ENCODE measurements around the gene POLR2H. TPM values are rescaled to one million over a fixed set of nuclear protein-coding genes. Genes with fewer than 3 reads are reported as not detected.

The POLR2H gene
- total RNA-seq: 100 to 1,000 TPM; 130 to 143 TPM

- intact Hi-C loops (cut with DNase I, micrococcal nuclease): loop anchor here in 1 of 2 experiments (5.0 kb wide), 2 partner anchors 724 to 921 kb away; partner anchors contain the start of gene KLHL24
- Mint-ChIP-seq H3K9me3 (ENCODE audit: low read depth) (no peaks in the 10 kb centered on the region), H3K27me3 (no peaks in the 10 kb centered on the region), H3K4me3 (peak within 1 kb of the TSS; percentile 98), H3K36me3 (ENCODE audit: low read depth) (peaks cover 26% of the 10 kb centered on the region), H3K4me1 (peaks cover 22% of the 10 kb centered on the region), H3K27ac (peak within 1 kb of the TSS; percentile 97)
- ATAC-seq (peak; percentile 27), DNase-seq (peak; percentile 66)
- ChIA-PET CTCF (interaction anchor here (0.8 to 1.8 kb wide), 5 partner anchors 8 to 180 kb away, joined by 3 to 9 read pairs (median 4); partner anchors contain the start of gene FAM131A), POLR2A (no interaction called here)
These were observed at the start of gene POLR2H, which contains the start of gene CLCN2 for GRCh38 chr3:184361532-184361931. Gene POLR2H, plus strand, starts transcription at chr3:184361710. Its CDS starts 1,783 bp downstream, at chr3:184363493. Gene CLCN2, minus strand, starts transcription at chr3:184361605. Its CDS starts 126 bp downstream, at chr3:184361479.

- Mint-ChIP-seq H3K4me1 (peaks cover 29% of the 10 kb centered on the region), H3K27ac (peak within 1 kb of the TSS; percentile 90), H3K4me3 (peak within 1 kb of the TSS; percentile 84), H3K27me3 (no peaks in the 10 kb centered on the region), H3K36me3 (ENCODE audit: low read depth) (peaks cover 33% of the 10 kb centered on the region), H3K9me3 (ENCODE audit: low read depth) (no peaks in the 10 kb centered on the region)
- ATAC-seq (peak; percentile 89), DNase-seq (peak; percentile 96)
- POLR2A ChIA-PET: interaction anchor here (0.7 kb wide), 1 partner anchor 104 kb away, joined by 3 read pairs; no protein-coding TSS in a partner anchor
- CTCF ChIA-PET: no interaction called here
- intact Hi-C loops (cut with DNase I, micrococcal nuclease): loop anchor here (1.0 to 2.0 kb wide), 7 partner anchors 15 to 140 kb away; partner anchors contain the start of genes EEF1AKMT4 (in 2 of the 2), PSMD2 (in 2 of the 2), ABCF3 (in 1 of the 2) and AP2M1 (in 1 of the 2)
These were observed 47.2 kb upstream of the POLR2H start, which contains the start of gene EIF4G1 for GRCh38 chr3:184314363-184314699. Gene EIF4G1, plus strand, starts transcription at chr3:184314606. Its CDS starts 1,191 bp downstream, at chr3:184315797.

GRCh38 chr3:184314700-184315542 lies 46.6 kb upstream of the POLR2H start:
- no peaks in the 10 kb centered on the region for H3K27me3 Mint-ChIP-seq
- H3K36me3 Mint-ChIP-seq (ENCODE audit: low read depth): peaks cover 32% of the 10 kb centered on the region
- peak; percentile 74 for DNase-seq
- H3K4me3 Mint-ChIP-seq: peak overlapping the region; percentile 84
- peak; percentile 37 for ATAC-seq
- POLR2A ChIA-PET: interaction anchor here (2.2 kb wide), 1 partner anchor 10 kb away, joined by 10 read pairs; no protein-coding TSS in a partner anchor
- H3K4me1 Mint-ChIP-seq: peaks cover 34% of the 10 kb centered on the region
- peak overlapping the region; percentile 88 for H3K27ac Mint-ChIP-seq
- CTCF ChIA-PET: interaction anchor here (0.6 kb wide), 1 partner anchor 33 kb away, joined by 3 read pairs; no protein-coding TSS in a partner anchor
- H3K9me3 Mint-ChIP-seq (ENCODE audit: low read depth): no peaks in the 10 kb centered on the region
- intact Hi-C loops (cut with DNase I, micrococcal nuclease): loop anchor here (1.0 to 5.0 kb wide), 9 partner anchors 16 to 678 kb away; partner anchors contain the start of genes AP2M1 (in 2 of the 2), EEF1AKMT4 (in 2 of the 2), PSMD2 (in 2 of the 2) and ABCF3 (in 1 of the 2)

- peak overlapping the region; percentile 88 for H3K27ac Mint-ChIP-seq
- H3K36me3 Mint-ChIP-seq (ENCODE audit: low read depth): peaks cover 34% of the 10 kb centered on the region
- ATAC-seq (peak; percentile 6), DNase-seq (no peak)
- no peaks in the 10 kb centered on the region for H3K9me3 Mint-ChIP-seq (ENCODE audit: low read depth)
- ChIA-PET POLR2A (interaction anchor here (2.2 kb wide), 1 partner anchor 10 kb away, joined by 10 read pairs; no protein-coding TSS in a partner anchor), CTCF (interaction anchor here (1.1 kb wide), 1 partner anchor 13 kb away, joined by 3 read pairs; no protein-coding TSS in a partner anchor)
- H3K4me1 Mint-ChIP-seq: peaks cover 37% of the 10 kb centered on the region
- intact Hi-C loops (cut with DNase I, micrococcal nuclease): loop anchor here (2.0 to 5.0 kb wide), 3 partner anchors 47 to 678 kb away; partner anchors contain the start of genes AP2M1 (in 1 of the 2) and KLHL24 (in 1 of the 2)
- H3K4me3 Mint-ChIP-seq: peak overlapping the region; percentile 84
- H3K27me3 Mint-ChIP-seq: no peaks in the 10 kb centered on the region
These were observed 46.0 kb upstream of the POLR2H start for GRCh38 chr3:184315543-184315867.

- Mint-ChIP-seq H3K36me3 (ENCODE audit: low read depth) (peaks cover 39% of the 10 kb centered on the region), H3K27ac (peak overlapping the region; percentile 88), H3K4me3 (peak overlapping the region; percentile 84), H3K27me3 (no peaks in the 10 kb centered on the region), H3K9me3 (ENCODE audit: low read depth) (no peaks in the 10 kb centered on the region), H3K4me1 (peaks cover 39% of the 10 kb centered on the region)
- POLR2A ChIA-PET: interaction anchor here (0.8 to 2.2 kb wide), 4 partner anchors 9 to 80 kb away, joined by 3 to 10 read pairs (median 4); no protein-coding TSS in a partner anchor
- ATAC-seq (no peak), DNase-seq (no peak)
- intact Hi-C loops (cut with DNase I, micrococcal nuclease): loop anchor here (1.0 to 5.0 kb wide), 4 partner anchors 18 to 679 kb away; partner anchors contain the start of genes AP2M1 (in 1 of the 2) and KLHL24 (in 1 of the 2)
- CTCF ChIA-PET: interaction anchor here (0.8 to 1.1 kb wide), 2 partner anchors 12 to 132 kb away, joined by 3 read pairs; no protein-coding TSS in a partner anchor
These were observed 45.4 kb upstream of the POLR2H start for GRCh38 chr3:184315871-184316661.

- H3K9me3 Mint-ChIP-seq (ENCODE audit: low read depth): no peaks in the 10 kb centered on the region
- H3K4me1 Mint-ChIP-seq: peaks cover 39% of the 10 kb centered on the region
- H3K27me3 Mint-ChIP-seq: no peaks in the 10 kb centered on the region
- DNase-seq: no peak
- peaks cover 46% of the 10 kb centered on the region for H3K36me3 Mint-ChIP-seq (ENCODE audit: low read depth)
- ChIA-PET POLR2A (interaction anchor here (0.8 to 2.2 kb wide), 4 partner anchors 8 to 80 kb away, joined by 3 to 10 read pairs (median 4); no protein-coding TSS in a partner anchor), CTCF (interaction anchor here (0.8 kb wide), 1 partner anchor 133 kb away, joined by 3 read pairs; no protein-coding TSS in a partner anchor)
- peak overlapping the region; percentile 88 for H3K27ac Mint-ChIP-seq
- intact Hi-C loops (cut with DNase I, micrococcal nuclease): loop anchor here (1.0 to 5.0 kb wide), 3 partner anchors 18 to 679 kb away; partner anchors contain the start of genes AP2M1 (in 1 of the 2) and KLHL24 (in 1 of the 2)
- H3K4me3 Mint-ChIP-seq: peak overlapping the region; percentile 84
- no peak for ATAC-seq
These were observed 44.7 kb upstream of the POLR2H start for GRCh38 chr3:184316792-184317191.

- no peaks in the 10 kb centered on the region for H3K27me3 Mint-ChIP-seq
- DNase-seq: no peak
- H3K4me3 Mint-ChIP-seq: peak overlapping the region; percentile 84
- ChIA-PET POLR2A (no interaction called here), CTCF (no interaction called here)
- peak overlapping the region; percentile 35 for H3K27ac Mint-ChIP-seq
- H3K9me3 Mint-ChIP-seq (ENCODE audit: low read depth): no peaks in the 10 kb centered on the region
- peaks cover 49% of the 10 kb centered on the region for H3K36me3 Mint-ChIP-seq (ENCODE audit: low read depth)
- no peak for ATAC-seq
- peaks cover 39% of the 10 kb centered on the region for H3K4me1 Mint-ChIP-seq
- intact Hi-C loops (cut with DNase I, micrococcal nuclease): loop anchor here (5.0 kb wide), 2 partner anchors 145 to 680 kb away; partner anchors contain the start of genes AP2M1 (in 1 of the 2) and KLHL24 (in 1 of the 2)
These were observed 44.3 kb upstream of the POLR2H start for GRCh38 chr3:184317201-184317600.

GRCh38 chr3:184320104-184320445 lies 41.4 kb upstream of the POLR2H start:
- ChIA-PET CTCF (interaction anchor here (1.6 kb wide), 1 partner anchor 70 kb away, joined by 5 read pairs; the partner anchor contains the start of gene EEF1AKMT4), POLR2A (interaction anchor here (0.6 kb wide), 1 partner anchor 17 kb away, joined by 3 read pairs; no protein-coding TSS in a partner anchor)
- ATAC-seq (peak; percentile 78), DNase-seq (peak; percentile 76)
- Mint-ChIP-seq H3K36me3 (ENCODE audit: low read depth) (peaks cover 77% of the 10 kb centered on the region), H3K27me3 (no peaks in the 10 kb centered on the region), H3K4me3 (no peak overlapping the region), H3K9me3 (ENCODE audit: low read depth) (no peaks in the 10 kb centered on the region), H3K27ac (peak overlapping the region; percentile 57), H3K4me1 (peaks cover 54% of the 10 kb centered on the region)
- intact Hi-C loops (cut with DNase I, micrococcal nuclease): no loop called here

- CTCF ChIA-PET: no interaction called here
- no peaks in the 10 kb centered on the region for H3K27me3 Mint-ChIP-seq
- ATAC-seq (no peak), DNase-seq (no peak)
- H3K36me3 Mint-ChIP-seq (ENCODE audit: low read depth): peaks cover 82% of the 10 kb centered on the region
- H3K9me3 Mint-ChIP-seq (ENCODE audit: low read depth): no peaks in the 10 kb centered on the region
- H3K27ac Mint-ChIP-seq: peak overlapping the region; percentile 39
- POLR2A ChIA-PET: no interaction called here
- no peak overlapping the region for H3K4me3 Mint-ChIP-seq
- intact Hi-C loops (cut with DNase I, micrococcal nuclease): no loop called here
- H3K4me1 Mint-ChIP-seq: peaks cover 58% of the 10 kb centered on the region
These were observed 39.8 kb upstream of the POLR2H start for GRCh38 chr3:184321666-184322065.

GRCh38 chr3:184322731-184323487 lies 38.6 kb upstream of the POLR2H start:
- peak overlapping the region; percentile 43 for H3K27ac Mint-ChIP-seq
- POLR2A ChIA-PET: no interaction called here
- no peaks in the 10 kb centered on the region for H3K27me3 Mint-ChIP-seq
- ATAC-seq: no peak
- intact Hi-C loops (cut with DNase I, micrococcal nuclease): no loop called here
- peaks cover 45% of the 10 kb centered on the region for H3K4me1 Mint-ChIP-seq
- H3K4me3 Mint-ChIP-seq: no peak overlapping the region
- no peak for DNase-seq
- peaks cover 82% of the 10 kb centered on the region for H3K36me3 Mint-ChIP-seq (ENCODE audit: low read depth)
- CTCF ChIA-PET: no interaction called here
- no peaks in the 10 kb centered on the region for H3K9me3 Mint-ChIP-seq (ENCODE audit: low read depth)
